GM19238 (cell line): ENCODE results near the gene UBE3C.

Experiments
- DNase-seq: peaks from one replicate; pipeline ENCODE4 v3.0.0; 2011; ENCODE audit warnings: low spot score; ENCODE audit not compliant: insufficient read length

The UBE3C gene

DNA sequence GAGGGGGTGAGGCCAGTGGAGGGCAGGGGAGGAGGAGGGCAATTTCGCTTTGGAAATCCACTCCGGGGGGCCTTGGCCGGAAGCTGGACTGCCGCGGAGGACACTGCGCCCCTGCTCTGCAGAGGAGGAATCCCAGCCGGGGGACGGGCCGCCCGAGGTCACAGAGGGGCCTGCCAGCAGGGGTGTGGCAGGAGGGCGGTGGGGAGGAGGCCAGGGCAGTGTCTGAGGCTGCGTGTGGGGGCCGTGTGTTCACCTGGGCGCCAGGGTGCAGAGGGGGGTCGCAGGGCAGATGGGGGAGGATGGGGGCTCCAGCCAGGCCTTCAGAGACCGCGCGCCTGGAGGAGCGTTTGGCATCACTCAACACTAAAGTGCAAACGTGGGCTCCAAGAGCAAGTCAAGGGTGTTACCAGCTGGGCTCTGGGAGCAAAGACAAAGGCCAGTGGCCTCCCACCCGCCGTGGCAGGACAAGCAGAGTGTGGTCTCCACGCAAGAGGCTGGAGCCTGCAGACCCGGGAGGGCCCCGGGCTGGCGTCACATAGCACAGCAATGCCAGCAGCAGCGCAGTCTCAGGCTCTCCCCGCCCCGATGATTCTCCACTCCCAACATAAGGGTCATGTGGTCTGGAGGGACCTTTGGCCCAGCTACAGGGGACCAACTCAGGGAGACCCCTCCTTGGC, 152.8 kb downstream of the UBE3C start:
- no peak for DNase-seq

DNA sequence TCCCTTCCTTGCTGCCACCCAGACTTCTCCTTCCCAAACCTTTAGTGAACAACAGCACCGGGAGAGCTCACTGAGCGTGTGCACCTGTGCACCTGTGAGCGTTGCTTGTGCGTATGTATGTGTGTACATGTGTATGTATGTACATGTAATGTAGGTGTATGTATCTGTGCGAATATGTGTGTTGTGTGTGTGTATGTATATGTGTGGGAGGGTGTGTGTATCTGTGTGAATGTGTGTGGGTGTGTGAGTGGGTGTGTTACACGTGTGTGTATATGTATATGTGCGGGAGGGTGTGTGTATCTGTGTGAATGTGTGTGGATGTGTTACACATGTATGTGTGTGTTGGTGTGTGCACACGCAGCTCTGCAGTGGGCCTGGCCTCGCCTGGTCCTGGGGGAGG, 153.5 kb downstream of the UBE3C start:
- no peak for DNase-seq

DNA sequence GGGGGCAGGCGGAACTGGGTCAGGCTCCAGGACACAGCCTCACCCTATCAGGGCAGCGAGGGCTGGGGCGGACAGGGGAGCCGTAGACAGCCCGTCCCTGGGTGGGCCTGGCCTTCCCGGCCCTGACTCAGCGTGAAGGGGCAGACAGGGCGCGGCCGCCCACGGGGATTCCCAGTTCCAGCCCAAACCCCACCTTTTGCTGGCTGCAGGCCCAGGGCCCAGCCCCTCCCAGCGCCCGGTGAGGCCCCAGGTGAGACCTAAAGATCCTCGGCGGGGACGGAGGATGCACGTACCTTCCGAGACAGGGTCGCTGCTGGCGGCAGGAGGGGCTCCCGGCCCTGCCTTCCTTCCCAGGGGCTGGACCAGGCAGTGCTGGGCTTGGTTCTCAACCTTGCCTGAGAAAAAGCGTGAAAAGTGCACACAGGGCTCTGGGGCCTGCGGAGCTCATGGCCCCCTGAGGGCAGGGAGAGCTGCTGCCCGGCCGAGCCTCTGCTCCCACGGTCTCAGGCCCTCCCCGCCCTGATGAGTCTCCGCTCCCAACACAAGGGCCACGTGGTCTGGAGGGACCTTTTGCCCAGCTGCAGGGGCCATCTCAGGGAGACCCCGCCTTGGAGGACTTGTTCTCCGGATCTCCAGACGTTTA, 154.2 kb downstream of the UBE3C start:
- no peak for DNase-seq

DNA sequence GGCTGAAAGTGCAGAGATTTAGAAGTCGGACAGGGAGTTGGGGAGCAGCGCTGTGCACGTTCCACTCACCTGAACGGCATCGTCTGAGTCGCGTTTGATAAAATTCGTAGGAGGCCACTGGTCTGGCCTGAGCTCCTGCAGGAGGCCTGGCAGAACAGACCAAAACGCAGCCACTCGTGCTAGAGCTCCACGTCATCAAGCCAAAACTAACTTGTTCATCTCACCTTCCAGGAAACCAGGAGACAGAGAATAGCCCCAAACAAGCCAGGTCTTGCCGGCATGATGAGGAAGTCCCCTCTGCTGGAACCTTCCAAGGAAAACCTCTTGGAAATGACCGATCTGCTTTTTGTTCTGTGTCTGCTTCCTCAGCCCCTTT, 154.7 kb downstream of the UBE3C start:
- no peak for DNase-seq

DNA sequence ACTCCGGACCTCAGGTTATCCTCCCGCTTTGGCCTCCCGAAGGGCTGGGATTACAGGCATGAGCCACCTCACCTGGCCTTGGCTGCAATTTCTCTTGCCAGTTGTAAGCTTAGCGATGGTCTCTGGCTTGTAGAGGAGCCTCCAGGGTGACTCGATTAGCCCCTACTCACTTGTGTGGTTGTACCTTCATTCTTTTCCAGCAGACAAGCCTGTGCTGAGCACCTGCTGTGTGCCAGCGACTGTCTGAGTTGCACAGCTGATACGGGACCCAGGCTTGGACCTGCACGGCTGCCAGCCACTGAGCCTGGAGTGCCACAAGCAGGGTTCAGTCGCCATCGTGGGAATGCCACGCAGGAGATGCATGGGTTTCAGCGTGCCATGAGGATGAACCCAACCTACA, 156.0 kb downstream of the UBE3C start:
- DNase-seq, result no peak

DNA sequence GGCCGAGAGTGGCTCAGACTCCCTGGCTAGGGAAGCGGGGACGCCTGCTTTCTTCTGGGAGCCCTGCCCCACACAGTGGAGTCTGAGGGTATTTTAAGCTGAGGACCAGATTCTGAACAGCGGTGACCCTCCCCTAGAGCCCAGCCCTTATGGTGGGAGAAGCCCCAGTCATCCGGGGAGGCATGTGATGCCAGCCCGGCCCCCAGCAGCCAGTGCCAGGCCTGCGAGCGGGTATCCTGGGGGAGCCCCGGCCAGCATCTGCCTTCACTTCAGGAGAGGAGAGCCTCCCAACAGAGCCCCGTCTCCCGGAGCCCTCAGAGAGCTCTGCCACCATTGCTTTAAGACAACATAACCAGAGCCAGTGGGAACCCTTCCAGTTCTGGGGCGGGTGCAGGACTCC, 156.6 kb downstream of the UBE3C start:
- no peak for DNase-seq

DNA sequence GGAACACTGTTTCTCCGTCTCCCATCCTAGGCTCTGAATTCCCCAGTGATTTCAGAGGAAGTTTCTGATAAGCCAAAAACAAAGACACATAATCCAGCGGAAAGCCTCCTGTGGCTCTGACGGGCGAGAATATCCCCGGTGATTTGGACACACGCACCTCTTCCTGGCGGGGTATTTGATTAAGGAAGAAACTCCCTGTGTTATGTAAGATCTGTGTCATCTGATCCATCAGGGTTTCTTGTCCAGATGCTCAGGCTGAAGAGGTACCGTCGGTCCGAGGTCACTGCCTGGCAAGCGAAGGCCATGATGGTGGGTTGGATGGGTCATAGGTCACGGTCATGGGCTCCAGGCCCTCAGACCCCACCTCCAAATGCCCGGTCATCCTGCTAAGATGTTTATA, 158.5 kb downstream of the UBE3C start:
- DNase-seq, result no peak

DNA sequence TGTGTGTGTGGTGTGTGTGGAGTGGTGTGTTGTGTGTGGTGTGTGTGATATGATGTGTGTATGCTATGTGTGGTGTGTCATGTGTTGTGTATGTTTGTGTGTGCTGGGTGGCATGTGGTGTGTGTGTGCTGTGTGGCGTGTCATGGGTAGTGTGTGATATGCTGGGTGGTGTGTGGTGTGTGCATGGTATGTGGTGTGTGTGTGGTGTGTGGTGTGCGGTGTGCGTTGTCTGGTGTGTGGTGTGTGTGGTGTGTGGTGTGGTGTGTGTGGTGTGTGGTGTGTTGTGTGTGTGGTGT, 160.5 kb downstream of the UBE3C start:
- no peak for DNase-seq

DNA sequence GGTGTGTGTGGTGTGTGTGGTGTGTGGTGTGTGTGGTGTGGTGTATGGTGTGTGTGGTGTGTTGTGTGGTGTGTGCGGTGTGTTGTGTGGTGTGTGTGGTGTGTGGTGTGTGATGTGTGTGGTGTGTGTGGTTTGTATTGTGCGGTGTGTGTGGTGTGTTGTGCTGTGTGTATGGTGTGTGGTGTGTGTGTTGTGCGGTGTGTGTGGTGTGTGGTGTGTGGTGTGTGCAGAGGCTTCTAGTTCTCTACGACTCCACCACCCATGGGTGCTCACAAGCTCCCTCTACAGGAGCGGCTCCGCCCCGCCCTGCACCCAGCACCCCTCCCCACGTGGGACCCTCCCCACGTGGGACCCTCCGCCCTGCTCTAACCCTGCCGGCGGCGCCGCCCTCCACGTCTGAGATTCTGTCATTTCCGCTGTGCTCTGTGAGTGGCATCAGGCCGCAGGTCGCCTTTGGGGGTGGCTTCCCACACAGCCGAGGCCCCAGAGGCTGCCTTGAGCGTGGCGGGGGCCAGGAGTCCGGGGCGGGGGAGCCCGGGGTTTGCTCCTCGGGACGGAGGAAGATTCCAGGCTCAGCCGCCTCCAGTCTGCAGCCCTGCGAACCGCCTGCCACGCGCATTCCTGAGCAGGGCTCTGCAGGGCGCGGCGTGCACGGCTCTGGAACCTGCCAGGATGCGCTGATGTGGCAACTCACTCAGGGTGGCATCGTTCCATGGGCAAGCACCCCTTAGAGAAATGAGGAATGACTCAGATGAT, 161.1 kb downstream of the UBE3C start:
- DNase-seq, result no peak

DNA sequence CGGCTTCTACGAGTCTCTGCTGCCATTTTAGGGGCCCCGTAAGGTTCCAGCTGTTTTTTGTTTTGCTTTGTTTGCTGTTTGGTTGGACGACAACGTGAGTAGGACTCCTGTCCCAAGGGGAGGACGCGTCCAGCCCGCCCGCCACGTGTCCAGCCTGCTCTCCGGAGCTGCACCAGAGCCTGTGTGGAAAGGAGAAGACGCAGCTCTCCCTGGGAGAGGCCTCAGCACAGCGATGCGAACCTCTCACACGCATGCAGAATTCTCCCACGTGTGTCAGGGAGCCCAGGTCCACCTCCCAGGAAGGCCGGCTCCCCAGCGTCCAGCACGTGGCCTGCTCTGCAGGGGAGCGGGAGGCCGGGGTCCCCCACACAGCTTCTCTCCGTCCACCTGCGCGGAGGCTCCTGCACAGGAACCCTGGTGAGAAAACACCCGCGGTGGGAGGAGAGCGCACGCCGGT, 161.7 kb downstream of the UBE3C start:
- DNase-seq, result no peak

DNA sequence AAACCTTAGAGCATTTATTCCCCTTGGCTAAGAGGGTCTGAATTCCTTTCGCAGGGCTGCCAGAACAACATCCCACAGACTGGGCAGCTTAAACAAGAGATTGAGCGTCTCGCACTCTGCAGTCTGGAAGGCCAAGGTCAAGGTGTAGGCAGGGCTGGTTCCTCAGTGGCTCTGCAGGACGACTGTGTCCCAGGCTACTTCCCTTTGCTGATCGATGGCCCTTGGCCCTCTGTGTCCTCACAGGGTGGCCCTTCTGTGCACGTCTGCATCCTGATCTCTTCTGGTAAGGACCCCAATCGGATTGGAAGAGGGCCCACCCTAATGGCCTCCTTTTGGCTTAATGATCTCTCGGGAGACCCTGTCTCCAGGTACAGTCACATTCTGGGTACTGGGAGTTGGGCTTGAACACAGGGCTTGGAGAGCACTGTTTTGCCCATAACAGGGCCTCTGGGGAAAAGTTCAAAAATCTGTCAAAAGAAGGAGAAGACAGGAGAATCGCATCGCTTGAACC, 162.9 kb downstream of the UBE3C start:
- no peak for DNase-seq

DNA sequence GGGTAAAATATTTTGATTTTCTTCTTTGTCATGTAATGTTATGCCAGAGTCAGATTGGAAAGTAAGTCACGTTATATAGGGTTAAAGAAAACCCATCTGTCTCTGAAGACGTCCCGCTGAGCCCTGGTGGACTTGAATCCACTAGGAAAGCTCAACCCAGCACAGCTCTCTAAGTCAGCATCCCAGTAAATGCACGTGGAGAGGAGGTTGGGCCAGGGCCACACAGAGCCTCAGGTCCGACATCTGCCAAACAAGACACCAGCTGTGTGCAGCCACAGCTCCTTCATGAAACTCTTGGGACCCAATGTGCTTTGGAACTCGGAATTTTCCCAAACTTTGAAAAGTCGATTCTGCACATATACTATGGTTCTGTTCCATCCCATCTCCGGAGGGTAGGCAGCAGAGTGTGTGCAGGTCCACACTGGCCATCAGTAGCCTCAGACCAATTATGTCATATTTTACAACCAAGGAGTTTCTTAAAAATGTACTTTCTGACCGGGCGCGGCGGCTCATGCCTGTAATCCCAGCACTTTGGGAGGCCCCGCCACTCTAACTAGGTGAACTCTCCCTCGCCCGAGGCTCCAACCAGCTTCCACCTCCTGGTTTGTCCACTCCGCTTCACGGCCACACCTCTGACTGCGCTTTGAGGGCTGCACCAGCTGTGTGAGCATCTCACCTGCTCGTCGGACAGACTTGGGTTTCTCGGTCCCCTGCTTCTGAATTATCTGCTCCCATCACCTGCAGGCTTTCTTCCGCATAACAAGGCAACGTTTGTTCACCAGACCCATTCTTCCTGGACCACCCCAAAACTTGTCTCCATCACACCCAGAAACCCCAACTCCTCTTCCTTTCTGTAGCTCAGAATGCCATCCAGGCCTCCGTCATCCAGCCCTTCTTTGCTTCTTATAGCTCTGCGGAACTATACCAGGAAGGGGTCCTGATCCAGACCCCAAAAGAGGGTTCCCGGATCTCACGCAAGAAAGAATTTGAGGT, 168.4 kb downstream of the UBE3C start:
- no peak for DNase-seq

DNA sequence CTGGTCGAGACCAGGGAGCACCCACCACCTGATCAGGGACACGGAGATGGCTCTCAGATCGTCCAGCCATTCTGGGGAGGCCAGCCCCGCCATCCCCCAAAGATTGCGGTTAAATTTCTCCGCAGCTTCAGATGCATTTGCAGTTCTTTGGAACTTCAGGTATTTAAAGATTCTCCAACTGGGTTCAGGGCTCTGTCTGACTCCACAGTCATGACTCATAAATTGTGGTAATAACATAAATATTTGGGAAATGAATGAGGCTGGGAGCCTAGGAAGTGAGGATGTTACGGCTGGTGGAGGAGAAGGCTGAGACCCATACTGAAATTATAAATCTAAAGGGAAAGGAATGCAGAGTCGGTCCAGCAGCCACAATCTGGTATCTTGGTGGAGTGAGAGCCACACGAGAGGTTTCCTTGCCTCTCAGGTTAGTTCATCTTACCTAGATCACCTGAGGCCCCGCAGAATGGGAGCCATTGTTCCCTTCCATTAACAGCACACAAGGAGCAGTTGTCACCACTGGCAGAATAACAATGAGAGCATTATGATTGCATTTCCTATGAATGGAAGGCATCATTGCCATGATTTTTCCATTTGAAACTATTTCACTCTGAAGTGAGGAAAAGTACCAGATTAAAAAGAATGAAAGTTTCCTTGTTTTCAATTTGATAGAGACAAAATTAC, 171.4 kb downstream of the UBE3C start:
- no peak for DNase-seq

DNA sequence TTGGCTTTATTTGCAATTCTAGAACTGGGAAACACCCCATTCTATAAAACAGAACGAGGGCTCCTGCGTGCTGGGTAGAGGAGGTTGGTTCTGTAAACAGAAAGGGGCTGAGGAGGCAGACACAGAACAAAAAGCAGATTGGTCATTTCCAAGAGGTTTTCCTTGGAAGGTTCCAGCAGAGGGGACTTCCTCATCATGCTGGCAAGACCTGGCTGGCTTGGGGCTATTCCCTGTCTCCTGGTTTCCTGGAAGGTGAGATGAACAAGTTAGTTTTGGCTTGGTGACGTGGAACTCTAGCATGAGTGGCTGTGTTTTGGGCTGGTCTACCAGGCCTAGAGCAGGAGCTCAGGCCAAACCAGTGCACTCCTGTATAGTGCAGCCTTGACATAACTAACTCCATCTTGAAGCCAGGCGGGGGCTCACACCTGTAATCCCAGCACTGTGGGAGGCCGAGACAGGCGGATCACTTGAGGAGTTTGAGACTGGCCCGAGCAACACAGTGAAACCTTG, 172.0 kb downstream of the UBE3C start:
- no peak for DNase-seq

DNA sequence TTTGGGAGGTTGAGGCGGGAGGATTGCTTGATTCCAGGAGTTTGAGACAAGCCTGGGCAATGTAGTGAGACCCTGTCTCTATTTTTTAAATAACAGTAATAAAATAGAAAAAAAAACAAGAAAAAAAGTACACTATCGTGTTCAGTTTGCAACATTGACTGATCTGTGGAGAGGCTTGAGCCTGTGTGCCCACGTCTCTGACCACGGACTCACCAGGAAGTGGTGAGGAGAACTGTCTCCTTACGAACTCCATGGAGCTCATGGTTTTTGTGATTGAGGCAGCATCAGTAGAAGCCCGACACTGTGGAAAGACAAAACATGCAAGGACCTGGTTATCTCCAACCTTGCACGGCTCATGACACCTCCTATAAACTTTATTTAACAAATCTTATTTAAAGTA, 174.2 kb downstream of the UBE3C start:
- no peak for DNase-seq

DNA sequence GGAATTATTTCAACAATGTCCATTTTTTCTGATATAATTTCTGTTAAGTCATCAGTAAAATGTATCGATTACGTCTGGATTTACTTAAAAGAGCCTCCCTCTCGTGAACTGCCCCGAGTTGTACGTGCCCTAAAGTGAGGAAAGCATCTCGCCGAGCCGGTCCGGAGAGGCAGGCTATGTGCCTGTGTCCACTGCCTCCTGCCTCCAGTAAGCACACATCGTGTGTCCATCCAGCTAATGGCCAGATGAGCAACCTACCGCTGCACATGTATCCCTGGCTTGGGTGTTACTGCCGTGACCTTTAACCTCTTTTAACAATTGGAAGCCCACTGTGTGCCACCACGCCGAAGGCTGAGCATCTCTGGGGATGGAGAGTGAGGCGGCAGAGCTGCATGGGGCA, 174.9 kb downstream of the UBE3C start:
- DNase-seq, result no peak

DNA sequence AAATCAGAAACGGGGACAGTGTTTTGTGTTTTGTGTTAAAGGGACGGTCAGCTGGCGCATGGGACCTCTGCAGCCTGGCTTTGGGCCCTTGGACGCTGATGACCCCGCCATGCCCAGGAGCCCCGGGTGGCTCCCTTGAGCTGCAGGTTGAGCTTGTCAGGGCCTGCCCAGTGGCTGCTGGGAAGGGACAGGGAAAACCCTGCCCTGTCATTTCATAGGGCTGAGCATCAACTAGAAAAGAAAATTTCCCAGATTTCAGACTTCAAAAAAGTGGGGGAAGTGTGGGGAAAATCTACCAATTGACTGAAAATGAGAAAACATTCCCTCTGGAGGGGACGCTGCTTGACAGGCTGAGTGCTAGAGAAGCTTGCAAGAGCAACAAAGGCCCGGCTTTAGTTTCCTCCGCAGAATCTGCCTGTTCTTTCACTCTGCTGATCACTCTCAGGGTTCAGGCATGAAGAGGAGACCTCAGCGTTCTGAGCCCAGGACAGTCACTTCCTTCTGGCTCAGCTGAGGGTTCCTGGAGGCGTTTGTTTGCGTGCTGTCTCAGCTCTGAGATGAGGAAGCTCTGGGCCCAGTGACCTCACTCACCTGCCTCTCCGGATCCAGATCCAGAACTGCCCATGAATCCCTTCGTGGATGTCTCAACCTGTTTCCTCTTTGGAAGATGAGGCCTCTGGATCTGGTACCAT, 179.4 kb downstream of the UBE3C start:
- no peak for DNase-seq
